MM.1S (cell line): Measurements from ENCODE around the gene FOSL1.

Source experiments
- DNase-seq: peaks from one replicate; pipeline ENCODE4 v3.0.0-alpha.2; 2015
- H2AFZ ChIP-seq: fragments of 300-600 bp; sonication (generic); 2 replicates; pipeline ENCODE4 v1.6.0; 2016; ENCODE audit warnings: antibody characterized with exemption, low read length
- H3F3A ChIP-seq: fragments of 300-600 bp; sonication (generic); 2 replicates; pipeline ENCODE4 v1.6.1; 2016; ENCODE audit warnings: mild to moderate bottlenecking, antibody characterized with exemption, low read length, moderate library complexity, mixed read lengths; ENCODE audit not compliant: insufficient read depth
- H3K27ac ChIP-seq: fragments of 300-600 bp; sonication (generic); 2 replicates; pipeline ENCODE4 v1.5.1; 2016; ENCODE audit warnings: mild to moderate bottlenecking, low read length
- H3K27me3 ChIP-seq: fragments of 300-600 bp; sonication (generic); replicated peaks from 2 replicates; pipeline ENCODE4 v1.6.0; 2016; ENCODE audit warnings: low read length; ENCODE audit not compliant: insufficient read depth
- H3K36me3 ChIP-seq: fragments of 300-600 bp; sonication (generic); replicated peaks from 2 replicates; pipeline ENCODE4 v1.6.1; 2016; ENCODE audit warnings: mild to moderate bottlenecking, low read length, mixed read lengths; ENCODE audit not compliant: insufficient read depth
- H3K4me1 ChIP-seq: fragments of 300-600 bp; sonication (generic); 2 replicates; pipeline ENCODE4 v1.6.1; 2016; ENCODE audit warnings: low read length, mixed read lengths
- H3K4me2 ChIP-seq: fragments of 300-600 bp; sonication (generic); 2 replicates; pipeline ENCODE4 v1.6.0; 2016; ENCODE audit warnings: low read depth, low read length
- H3K4me3 ChIP-seq: fragments of 300-600 bp; sonication (generic); 2 replicates; pipeline ENCODE4 v1.5.1; 2016; ENCODE audit warnings: low read length, mixed read lengths
- H3K79me2 ChIP-seq: fragments of 300-600 bp; sonication (generic); 2 replicates; pipeline ENCODE4 v1.6.1; 2016; ENCODE audit warnings: mixed run types, low read length, mixed read lengths
- H3K9ac ChIP-seq: fragments of 300-600 bp; sonication (generic); 2 replicates; pipeline ENCODE4 v1.6.1; 2016; ENCODE audit warnings: low read length, mixed read lengths
- H3K9me2 ChIP-seq: fragments of 300-600 bp; sonication (generic); replicated peaks from 2 replicates; pipeline ENCODE4 v1.6.1; 2016; ENCODE audit warnings: mild to moderate bottlenecking, low read length, mixed read lengths; ENCODE audit not compliant: insufficient read depth
- H3K9me3 ChIP-seq: fragments of 300-600 bp; sonication (generic); replicated peaks from 2 replicates; pipeline ENCODE4 v1.6.1; 2016; ENCODE audit warnings: mild to moderate bottlenecking, low read length, mixed read lengths; ENCODE audit not compliant: insufficient read depth
- H4K20me1 ChIP-seq: fragments of 300-600 bp; sonication (generic); 2 replicates; pipeline ENCODE4 v1.6.1; 2016; ENCODE audit warnings: mild to moderate bottlenecking, low read length, moderate library complexity, mixed read lengths; ENCODE audit not compliant: insufficient read depth
- CTCF ChIP-seq: fragments of 300-600 bp; sonication (generic); IDR thresholded peaks from 2 replicates; pipeline ENCODE4 v1.5.1; 2016; ENCODE audit warnings: antibody characterized with exemption, low read length, mixed read lengths
- EZH2 ChIP-seq: fragments of 300-600 bp; sonication (generic); optimal IDR thresholded peaks from 2 replicates; pipeline ENCODE3; 2017; ENCODE audit warnings: low read depth, mild to moderate bottlenecking, antibody characterized with exemption, low read length, mixed read lengths
- EZH2phosphoT487 ChIP-seq: fragments of 300-600 bp; sonication (generic); IDR thresholded peaks from 2 replicates; pipeline ENCODE4 v1.6.1; 2018; ENCODE audit warnings: antibody characterized with exemption, low read length

FOSL1 gene

DNA sequence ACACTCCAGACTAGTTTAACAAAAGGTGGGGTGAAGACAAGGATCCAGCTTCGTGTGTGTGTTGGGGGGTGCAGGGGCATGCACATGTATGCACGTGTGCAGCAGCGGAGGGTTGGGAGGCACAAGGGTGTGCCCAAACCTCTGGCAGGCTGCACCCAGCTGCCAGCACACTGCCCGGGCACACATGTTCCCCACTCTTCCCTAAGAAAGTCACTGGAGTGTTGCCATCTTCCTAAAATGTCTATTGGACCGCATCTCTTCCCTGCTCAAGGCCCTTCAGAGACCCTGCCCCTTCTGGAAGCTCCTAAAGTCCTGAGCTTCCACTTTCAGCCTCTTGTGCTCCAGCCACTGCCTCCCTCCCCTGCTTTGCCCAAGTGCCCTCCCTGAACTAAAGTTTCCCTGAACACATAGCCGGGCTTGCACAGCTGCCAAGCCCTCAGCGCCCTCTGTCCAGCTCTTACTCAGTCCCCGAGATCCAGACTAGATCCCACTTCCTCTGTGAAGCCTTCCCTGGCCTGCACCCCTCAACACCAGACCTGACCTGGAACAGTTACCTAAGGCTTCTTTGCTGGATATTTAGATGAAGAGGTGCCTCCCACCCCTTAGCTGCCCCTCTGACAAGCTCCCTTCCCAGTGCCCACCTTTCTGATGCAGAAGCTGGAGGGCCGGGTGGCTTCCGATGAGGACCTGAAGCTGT is 48.2 kb downstream of the FOSL1 start:
- Histone ChIP-seq H3K9me2 (no peaks in the 10 kb centered on the region), H3K9me3 (no peaks in the 10 kb centered on the region), H2AFZ (no peak overlapping the region), H3F3A (peaks cover 21% of the 10 kb centered on the region), H3K9ac (no peak overlapping the region), H3K36me3 (peaks cover 24% of the 10 kb centered on the region), H3K4me2 (no peak overlapping the region), H3K79me2 (peaks cover 32% of the 10 kb centered on the region), H3K4me3 (no peak overlapping the region), H4K20me1 (peaks cover 28% of the 10 kb centered on the region), H3K27me3 (no peaks in the 10 kb centered on the region), H3K4me1 (0 out of 2 replicates have a peak, but pooled peaks cover 8% of the 10 kb centered on the region), H3K27ac (no peak overlapping the region)
- no peak for TF ChIP-seq EZH2phosphoT487
- no peak for TF ChIP-seq EZH2
- no peak for TF ChIP-seq CTCF
- DNase-seq: no peak

DNA sequence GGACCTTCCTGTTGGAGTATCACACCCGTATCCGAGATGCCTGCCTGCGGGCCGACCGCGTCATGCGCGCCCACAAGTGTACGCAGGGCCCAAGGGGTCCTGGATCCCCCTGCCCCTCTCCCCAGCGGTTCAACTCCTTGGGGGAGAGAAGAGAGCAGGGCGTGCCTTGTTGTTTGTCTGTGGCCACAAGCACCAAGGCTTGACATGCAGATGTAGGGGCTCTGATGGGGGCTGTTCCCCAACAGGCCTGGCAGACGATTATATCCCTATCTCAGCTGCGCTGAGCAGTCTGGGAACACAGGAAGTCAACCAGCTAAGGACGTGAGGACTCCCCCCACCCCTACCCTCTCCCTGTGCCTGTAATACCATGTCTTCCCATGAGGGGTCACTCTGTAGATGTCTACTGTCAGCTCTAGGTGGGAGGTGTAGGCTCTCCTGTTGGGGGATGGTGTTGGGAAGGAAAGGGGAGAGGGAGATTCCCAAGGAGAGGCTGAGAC is 49.1 kb downstream of the FOSL1 start:
- Histone ChIP-seq H4K20me1 (peaks cover 21% of the 10 kb centered on the region), H3K4me2 (no peak overlapping the region), H2AFZ (no peak overlapping the region), H3K36me3 (peaks cover 24% of the 10 kb centered on the region), H3K27me3 (no peaks in the 10 kb centered on the region), H3K27ac (no peak overlapping the region), H3K79me2 (peaks cover 24% of the 10 kb centered on the region), H3K4me3 (no peak overlapping the region), H3F3A (peaks cover 21% of the 10 kb centered on the region), H3K4me1 (0 out of 2 replicates have a peak, but pooled peaks cover 3% of the 10 kb centered on the region), H3K9ac (no peak overlapping the region), H3K9me2 (no peaks in the 10 kb centered on the region), H3K9me3 (no peaks in the 10 kb centered on the region)
- DNase-seq: no peak
- TF ChIP-seq EZH2 (no peak), CTCF (peak; percentile 58)

DNA sequence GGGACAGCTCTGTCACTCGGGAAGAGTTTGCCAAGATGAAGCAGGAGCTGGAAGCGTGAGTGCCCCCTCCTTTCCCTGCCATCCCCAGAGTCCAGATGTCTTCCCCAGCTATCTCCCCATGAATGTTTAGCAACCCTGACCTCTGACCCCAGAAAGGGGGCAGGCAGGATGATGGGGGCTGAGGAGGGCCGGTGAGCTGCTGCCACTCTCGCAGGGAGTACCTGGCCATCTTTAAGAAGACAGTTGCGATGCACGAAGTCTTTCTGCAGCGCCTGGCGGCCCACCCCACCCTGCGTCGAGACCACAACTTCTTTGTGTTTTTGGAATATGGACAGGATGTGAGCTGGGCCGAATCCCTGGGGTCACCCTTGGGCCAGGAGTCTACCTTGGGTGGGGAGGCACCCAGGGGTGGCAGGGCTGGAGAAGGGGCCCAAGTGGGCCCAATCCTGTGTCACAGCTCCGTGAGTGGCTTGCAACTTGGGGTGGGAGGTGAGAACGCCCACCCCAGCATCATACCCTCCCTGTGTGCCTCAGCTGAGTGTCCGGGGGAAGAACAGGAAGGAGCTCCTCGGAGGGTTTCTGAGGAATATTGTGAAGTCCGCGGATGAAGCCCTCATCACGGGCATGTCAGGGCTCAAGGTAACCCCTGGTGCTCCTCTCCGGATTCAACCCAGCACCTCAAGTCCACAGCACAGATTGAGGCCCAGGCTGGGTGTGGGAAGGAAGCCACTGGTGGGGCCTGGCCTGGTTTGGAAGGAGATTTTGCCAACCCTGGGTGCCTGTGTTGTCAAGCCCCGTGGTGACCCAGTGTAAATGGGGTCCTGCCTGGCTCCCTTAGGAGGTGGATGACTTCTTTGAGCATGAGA is 49.7 kb downstream of the FOSL1 start:
- Histone ChIP-seq H3K4me1 (no peaks in the 10 kb centered on the region), H3K9me3 (no peaks in the 10 kb centered on the region), H3K79me2 (peaks cover 17% of the 10 kb centered on the region), H3K9ac (no peak overlapping the region), H4K20me1 (peaks cover 14% of the 10 kb centered on the region; the same call in 1 of the 2 replicates), H3K27ac (no peak overlapping the region), H3K9me2 (no peaks in the 10 kb centered on the region), H3K4me2 (no peak overlapping the region), H3F3A (peaks cover 21% of the 10 kb centered on the region), H3K4me3 (no peak overlapping the region), H3K36me3 (peaks cover 18% of the 10 kb centered on the region), H3K27me3 (no peaks in the 10 kb centered on the region), H2AFZ (no peak overlapping the region)
- DNase-seq: no peak
- TF ChIP-seq CTCF: no peak
- no peak for TF ChIP-seq EZH2phosphoT487
- no peak for TF ChIP-seq EZH2
